GM18907 (cell line): ENCODE data around the gene KLHL12.
"Not testable (repeated sequence)": the region's sequence is repeated elsewhere in the genome, so short reads cannot be mapped to it uniquely, and the experiment has no call there.

ENCODE experiments used
- ATAC-seq: cut with Tn5 transposase; IDR thresholded peaks from one replicate; pipeline ENCODE4 v1.9.1; 2021; ENCODE audit warnings: mild to moderate bottlenecking, moderate library complexity; ENCODE audit not compliant: unreplicated experiment

KLHL12 gene

DNA sequence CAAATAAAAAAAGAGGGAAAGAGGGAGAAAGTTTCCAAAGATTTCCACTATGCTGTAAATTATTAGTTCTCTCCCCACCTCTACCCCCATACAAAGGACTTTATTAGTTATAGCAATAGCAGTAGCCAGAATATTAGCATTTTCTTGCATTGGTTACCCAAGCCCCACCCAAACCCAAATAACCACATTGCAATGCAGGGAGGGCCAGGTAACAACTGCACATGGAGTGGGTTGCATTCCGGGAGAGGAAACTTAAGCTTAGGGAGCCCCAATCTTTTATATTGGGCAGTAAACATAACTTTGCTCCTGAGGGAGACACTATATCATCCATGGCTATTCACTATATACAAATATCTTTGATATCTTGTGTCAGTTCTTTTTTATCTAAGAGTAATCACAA lies 25.1 kb upstream of the KLHL12 start:
- ATAC-seq, result no peak

DNA sequence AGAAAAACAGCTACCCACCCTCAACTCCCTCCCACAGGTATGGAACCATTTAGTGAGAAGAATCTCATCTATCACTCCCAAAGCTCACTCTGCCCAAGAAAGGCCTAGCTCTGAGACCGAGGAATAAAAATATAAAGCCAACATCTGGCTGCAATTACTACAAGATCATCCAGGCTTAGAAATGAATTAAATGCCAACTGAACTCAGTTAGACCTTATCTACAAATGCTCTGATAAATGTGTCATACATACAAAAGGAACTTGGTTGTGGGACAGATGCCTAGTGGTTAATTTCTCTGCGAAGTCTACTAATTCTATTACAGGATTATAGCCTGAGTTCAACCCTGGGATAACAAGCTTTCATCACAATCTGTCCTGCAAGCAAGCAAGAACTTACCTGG lies 24.4 kb upstream of the KLHL12 start:
- ATAC-seq, result no peak

DNA sequence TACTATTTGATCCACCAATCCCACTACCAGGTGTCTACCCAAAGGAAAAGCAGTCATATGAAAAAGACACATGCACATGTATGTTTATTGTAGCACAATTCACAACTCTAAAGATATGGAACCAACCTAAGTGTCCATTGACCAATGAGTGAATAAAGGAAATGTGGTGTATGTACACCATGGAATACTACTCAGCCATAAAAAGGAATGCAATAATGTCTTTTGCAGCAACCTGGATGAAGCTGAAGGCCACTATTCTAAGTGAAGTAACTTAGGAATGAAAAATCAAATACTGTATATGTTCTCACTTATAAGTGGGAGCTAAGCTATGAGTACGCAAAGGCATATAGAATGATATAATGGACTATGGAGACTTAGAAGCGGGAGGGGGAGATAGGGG lies 18.4 kb upstream of the KLHL12 start:
- no peak for ATAC-seq

DNA sequence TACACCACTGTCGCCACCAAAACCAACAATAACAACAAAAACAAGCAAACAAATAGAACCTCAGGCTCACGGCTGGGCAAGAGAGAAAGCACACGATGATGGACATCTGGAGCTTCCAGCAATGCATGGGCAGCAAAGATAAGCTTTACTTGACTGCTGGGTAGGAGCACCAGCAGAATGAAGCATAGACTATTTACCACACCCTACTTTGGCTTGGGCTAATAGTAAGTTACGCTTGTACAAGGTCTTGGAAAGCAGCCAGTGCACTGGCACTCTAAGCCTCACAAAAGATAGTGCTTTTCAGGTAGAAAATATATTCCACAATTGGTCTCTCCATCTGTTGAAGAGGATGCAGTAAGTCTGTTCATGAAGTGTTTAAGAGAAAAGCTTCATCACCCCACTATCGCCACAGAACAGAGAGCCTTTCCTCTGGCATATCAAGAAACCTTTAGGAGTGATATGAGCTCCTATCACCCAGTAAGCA lies 17.4 kb upstream of the KLHL12 start:
- ATAC-seq, result no peak

DNA sequence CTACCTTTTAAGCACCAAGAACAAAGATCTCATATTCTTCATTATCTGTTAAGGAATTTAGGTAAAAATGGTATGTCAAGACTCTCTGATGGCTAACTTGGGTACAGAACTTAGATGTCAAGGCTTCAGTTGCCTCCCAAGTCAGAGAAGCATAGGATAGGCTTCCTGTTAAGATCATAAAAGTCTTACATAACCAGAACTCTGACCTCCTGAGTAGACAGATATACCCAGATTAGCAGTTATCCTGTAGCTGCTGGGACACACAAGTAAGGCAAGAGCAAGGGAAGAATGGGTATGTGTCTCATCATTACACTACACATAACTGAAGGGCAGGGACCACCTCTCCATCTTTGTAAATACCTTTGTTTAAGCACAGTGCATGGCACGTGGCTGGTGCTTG lies 15.4 kb upstream of the KLHL12 start:
- no peak for ATAC-seq

DNA sequence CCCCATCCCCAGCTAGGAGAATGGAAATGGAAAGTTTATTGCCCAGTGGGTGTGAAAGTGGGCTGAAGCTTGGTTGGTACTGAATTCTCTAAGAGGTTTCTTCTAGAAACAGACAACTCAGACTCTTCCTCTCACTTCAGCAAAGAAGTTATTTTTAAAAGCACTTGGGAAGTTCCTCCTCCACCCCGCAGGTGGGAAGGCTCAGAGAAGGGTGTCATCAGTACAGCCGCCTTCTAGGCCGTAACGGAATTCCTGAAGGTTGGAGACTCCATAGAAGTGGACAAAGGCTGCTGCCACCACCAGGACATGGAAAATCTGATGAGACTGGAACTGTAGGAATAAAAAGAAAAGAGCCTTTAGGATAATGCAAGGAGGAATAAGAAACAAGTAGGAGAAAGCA lies 14.3 kb upstream of the KLHL12 start:
- ATAC-seq, result no peak

DNA sequence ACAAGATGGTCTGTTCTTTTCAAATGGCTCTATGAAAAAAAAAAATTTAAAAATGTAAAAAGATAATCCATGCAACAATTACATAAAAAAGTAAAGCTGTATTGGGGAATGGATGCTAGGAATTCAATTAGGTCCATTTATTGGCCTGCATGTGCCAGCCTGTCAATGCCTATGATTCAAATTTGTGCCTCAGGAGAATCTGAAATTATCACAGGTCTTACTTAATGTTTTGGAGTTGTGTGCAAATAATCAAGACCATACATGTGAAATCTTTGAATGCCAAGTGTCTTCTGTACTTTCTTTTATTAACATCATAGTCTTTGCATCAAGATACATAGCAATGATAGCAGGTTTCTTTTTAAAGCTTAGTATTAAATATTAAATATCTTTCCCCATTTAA lies 13.5 kb upstream of the KLHL12 start:
- no peak for ATAC-seq

DNA sequence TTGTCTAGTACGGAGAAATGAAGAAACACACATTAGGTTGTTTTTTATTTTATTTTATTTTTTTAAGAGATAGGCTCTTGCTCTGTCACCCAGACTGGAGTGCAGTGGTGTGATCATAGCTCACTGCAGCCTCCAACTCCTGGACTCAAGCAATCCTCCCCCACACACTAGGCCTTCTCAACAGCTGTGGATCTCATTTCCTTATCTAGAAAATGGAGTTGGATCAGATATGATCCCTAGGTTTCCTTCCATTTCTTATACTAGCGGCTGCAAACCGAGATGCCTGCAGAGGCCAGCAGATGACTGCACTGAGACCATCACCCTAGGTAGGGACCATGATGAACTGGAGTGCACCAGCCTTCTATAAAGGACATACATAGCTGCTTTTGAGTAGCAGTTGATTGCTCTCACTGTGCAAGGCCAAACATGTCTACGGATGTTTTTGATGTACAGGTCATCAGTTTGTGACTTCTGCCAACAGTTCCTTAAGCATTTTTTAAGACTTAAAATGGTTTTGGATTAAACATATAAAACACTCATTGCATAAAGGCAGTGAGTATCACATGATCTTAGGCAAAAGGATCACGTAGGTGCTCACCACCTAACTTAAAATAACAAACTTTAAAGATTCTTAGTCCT lies 11.4 kb upstream of the KLHL12 start:
- ATAC-seq, result no peak

DNA sequence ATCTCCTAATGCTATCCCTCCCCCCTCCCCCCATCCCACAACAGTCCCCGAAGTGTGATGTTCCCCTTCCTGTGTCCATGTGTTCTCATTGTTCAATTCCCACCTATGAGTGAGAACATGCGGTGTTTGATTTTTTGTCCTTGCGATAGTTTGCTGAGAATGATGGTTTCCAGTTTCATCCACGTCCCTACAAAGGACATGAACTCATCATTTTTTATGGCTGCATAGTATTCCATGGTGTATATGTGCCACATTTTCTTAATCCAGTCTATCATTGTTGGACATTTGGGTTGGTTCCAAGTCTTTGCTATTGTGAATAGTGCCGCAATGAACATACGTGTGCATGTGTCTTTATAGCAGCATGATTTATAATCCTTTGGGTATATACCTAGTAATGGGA lies 9.4 kb upstream of the KLHL12 start:
- ATAC-seq, result not testable (repeated sequence)

DNA sequence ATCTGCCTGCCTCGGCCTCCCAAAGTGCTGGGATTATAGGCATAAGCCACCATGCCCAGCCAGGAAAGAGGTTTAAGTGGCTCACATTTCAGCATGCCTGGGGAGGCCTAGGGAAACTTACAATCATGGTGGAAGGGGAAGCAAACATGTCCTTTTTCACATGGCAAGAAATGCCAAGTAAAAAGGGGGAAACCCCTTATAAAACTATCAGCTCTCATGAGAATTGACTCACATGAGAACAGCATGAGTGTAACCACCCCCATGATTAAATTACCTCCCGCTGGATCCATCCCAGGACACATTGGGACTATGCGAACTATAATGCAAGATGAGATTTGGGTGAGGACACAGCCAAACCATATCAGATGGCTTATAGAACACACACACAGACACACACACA lies 8.8 kb upstream of the KLHL12 start:
- ATAC-seq, result no peak

DNA sequence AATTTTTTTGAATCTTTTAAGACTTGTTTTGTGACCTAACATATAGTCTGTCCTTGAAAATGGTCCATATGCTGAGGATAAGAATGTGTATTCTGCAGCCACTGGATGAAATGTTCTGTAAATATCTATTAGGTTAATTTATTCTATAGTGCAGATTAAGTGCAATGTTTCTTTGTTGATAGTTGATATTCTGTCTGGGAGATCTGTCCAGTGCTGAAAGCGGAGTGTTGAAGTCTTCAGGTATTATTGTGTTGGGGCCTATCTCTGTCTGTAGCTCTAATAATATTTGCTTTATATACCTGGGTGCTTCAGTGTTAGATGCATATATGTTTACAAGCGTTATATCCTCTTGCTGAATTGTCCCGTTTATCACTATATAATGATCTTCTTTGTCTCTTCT lies 7.7 kb upstream of the KLHL12 start:
- no peak for ATAC-seq

DNA sequence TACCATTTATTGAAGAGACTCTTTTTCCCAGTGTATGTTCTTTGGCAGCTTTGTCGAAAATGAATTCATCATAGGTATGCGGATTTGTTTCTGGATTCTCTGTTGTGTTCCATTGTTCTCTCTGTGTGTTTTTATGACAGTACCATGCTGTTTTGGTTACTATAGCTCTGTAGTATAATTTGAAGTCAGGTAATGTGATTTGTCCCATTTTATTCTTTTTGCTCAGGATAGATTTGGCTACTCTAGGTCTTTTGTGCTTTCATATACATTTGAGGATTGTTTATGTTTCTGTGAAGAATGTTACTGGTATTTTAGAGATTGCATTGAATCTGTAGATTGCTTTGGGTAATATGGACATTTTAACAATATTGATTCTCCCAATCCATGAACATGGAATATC lies 5.4 kb upstream of the KLHL12 start:
- ATAC-seq, result no peak

DNA sequence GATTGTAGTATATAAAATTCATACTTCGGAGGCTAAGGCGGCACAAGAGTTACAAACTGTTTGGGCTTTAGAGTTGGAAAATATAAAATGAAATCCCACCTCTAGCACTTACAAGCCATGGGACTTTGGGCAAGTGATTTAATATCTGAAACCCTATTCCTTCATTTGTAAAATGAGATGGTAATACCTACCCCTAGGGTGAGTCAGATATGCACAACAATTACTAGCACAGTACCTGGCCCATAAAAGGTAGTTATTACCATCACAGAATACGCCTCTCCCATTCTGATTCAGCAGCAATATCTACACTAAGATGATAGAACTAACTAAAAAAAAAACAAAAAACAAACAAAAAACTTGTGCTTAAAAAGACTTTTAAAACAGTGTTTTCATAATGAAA lies 3.5 kb downstream of the KLHL12 start:
- ATAC-seq, result no peak

DNA sequence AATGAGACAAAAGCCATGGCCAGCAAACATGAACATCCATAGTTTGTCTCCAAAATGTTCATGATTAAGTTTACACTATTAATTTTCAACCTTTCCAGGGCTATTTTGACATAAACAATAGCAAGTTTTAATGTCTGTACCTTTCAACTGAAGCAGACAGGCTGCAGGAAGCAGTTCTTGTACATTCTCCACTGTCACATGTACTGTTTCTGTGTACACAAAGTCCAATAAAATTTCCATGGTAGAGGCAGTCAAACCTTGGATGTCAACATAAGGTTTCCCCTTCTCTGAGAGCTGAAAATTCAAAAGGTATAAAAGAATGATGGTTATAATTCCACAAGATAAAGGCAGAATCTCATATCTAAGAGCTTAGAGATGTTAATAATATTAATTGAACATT lies 7.4 kb downstream of the KLHL12 start:
- ATAC-seq, result no peak

DNA sequence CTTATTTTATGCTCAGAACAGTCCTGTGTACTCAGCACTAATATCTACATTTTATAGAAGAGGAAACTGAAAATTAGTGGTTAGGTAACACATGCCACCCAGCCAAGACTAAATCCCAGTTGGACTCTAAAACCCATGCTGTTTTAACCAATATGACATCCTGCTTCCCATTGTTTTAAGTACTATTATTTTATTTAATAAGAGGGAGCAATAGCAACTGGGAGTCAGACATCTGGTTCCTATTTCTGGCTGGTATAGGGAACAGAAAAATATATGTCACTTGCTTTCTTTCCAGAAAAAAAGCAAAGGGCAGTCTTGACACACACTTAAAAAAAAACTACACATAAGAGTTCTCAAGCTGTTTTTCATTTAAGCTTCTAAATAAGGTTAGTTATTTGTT lies 11.9 kb downstream of the KLHL12 start:
- no peak for ATAC-seq

DNA sequence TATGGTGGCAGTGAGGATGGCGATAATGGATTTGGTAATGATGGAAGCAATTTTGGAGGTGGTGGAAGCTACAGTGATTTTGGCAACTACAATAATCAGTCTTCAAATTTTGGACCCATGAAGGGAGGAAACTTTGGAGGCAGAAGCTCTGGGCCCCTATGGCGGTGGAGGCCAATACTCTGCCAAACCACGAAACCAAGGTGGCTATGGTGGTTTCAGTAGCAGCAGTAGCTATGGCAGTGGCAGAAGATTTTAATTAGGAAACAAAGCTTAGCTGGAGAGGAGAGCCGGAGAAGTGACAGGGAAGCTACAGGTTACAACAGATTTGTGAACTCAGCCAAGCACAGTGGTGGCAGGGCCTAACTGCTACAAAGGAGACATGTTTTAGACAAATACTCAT lies 14.6 kb downstream of the KLHL12 start:
- not testable (repeated sequence) for ATAC-seq

DNA sequence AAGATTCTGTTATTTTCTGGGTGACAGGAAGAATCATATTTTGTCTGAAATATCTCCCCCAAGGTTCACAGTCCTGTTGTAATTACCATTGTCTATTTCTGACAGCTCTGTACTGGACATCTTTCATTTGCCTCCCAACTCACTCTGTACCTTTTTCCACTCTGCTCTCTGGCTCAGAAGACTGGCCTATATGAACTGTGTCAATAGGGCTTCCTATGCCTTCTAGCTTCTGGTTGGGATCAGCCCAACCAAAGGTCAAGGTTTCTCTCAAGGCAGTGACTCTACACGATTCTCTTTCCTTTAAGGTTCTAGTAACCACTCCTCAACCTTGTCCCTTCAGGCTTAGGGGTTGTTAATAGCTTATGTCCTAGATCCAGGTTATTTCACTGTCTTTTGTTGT lies 17.5 kb downstream of the KLHL12 start:
- no peak for ATAC-seq

DNA sequence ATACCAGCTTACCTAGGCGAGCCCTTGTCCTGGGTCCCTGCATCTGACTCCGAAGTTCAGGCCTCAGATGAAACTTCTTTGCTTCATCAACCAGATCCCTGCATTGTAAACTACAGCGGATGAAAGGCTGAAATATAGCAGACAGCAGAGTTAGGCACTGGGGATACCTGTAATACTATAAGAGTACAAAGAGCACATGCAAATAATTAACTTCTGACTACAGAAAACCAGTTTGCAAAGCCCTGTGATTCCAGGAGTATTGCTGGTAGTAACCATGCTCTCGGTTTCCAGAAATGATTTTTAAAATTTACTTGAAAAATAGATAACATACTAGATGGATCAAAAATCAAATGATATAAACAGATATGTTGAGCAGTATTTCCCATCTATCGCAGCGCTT lies 18.0 kb downstream of the KLHL12 start:
- no peak for ATAC-seq

DNA sequence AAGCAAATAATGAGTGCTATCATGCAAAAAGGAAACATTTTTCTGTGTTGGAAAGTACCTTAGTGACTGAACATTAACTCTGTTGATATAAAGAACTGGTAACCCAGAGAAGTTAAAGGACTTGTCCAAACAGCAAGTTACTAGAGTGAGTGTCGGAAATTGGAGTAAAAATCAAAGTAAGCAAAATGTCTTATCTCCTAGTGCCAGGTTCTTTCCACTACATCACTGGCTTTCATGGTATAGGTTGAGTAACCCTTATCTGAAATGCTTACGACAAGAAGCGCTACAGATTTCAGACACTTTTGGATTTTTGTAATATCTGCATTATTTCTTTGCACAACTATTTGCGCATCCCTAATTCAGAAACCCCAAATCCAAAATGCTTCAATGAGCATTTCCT lies 21.7 kb downstream of the KLHL12 start:
- ATAC-seq, result no peak

DNA sequence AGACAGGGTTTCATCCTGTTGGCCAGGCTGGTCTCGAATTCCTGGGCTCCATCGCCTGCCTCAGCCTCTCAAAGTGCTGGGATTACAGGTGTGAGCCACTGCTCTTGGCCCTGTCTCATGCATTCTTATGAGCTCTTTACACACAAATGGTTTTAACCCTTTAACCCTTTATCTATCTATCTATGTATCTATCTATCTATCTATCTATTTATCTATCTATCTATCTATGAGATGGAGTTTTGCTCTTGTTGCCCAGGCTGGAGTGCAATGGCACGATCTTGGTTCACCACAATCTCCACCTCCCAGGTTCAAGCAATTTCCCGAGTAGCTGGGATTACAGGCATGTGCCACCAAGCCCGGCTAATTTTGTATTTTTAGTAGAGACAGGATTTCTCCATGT lies 23.2 kb downstream of the KLHL12 start:
- ATAC-seq, result not testable (repeated sequence)

DNA sequence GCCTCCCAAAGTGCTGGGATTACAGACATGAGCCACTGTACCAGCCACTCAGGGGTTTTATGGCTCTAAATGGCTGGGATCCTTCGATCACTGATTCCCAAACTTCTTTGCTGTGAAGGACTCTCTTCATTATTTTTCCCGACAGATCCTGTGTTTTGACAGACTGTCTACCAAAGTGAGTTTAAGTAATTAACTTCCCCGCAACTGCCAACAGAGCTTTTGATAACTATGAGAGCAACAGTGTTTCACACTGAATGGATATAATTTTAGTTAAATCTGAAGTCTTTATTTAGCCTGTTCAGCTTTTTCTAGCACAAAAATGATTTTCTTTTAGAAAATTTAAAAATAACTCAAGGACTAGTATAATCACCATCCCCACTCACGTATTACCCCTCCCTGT lies 25.5 kb downstream of the KLHL12 start:
- ATAC-seq, result no peak

DNA sequence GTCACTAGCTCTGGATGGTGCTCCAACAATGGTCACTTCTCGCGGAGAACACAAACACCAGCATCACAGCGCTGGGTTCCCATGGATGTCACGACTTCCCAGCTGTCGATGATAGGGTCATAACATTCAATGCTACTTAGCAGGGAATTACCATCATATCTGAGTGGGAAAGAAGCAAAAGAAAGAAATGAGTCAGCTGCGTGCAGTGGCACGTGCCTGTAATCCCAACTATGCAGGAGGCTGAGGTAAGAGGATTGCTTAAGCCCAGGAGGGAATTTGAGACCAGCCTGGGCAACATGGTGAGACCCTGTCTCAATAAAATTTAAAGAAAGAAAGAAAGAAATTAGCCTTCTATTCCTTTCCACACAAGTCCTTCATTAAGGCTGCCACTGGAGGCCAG lies 34.5 kb downstream of the KLHL12 start:
- no peak for ATAC-seq

DNA sequence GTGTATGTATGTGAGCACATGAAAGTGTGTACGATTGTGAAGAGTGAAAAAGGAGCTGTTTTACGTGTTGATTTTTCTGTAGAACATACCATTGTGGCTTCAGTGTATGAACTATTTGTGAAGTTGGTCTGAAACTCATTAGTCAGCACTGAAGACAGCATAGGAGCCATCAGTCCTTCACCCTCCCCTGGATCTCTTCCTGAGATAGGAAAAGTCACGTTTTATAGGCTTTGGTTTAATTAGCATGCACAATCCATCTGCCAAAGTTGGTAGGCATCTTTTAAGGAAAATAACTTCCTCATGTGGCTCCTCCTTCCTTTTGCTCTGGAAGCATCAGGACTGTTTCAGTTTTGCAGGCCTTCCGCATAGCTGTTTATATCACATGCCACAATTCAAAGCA lies 36.6 kb downstream of the KLHL12 start:
- ATAC-seq, result no peak
